AG10803 (cell line): ENCODE measurements around the gene NUDT16L1.

Source experiments
- DNase-seq: peaks from one replicate; pipeline ENCODE4 v3.0.0; 2010; ENCODE audit warnings: low read depth
- H3K4me3 ChIP-seq: 2 replicates; pipeline ENCODE4 v1.5.1; 2011; ENCODE audit warnings: mild to moderate bottlenecking, low read length, control low read depth
- CTCF ChIP-seq: conservative IDR thresholded peaks from 2 replicates; pipeline ENCODE4 v1.5.1; 2011; ENCODE audit warnings: mild to moderate bottlenecking, low read length, control low read depth, inconsistent platforms

NUDT16L1 gene

DNA sequence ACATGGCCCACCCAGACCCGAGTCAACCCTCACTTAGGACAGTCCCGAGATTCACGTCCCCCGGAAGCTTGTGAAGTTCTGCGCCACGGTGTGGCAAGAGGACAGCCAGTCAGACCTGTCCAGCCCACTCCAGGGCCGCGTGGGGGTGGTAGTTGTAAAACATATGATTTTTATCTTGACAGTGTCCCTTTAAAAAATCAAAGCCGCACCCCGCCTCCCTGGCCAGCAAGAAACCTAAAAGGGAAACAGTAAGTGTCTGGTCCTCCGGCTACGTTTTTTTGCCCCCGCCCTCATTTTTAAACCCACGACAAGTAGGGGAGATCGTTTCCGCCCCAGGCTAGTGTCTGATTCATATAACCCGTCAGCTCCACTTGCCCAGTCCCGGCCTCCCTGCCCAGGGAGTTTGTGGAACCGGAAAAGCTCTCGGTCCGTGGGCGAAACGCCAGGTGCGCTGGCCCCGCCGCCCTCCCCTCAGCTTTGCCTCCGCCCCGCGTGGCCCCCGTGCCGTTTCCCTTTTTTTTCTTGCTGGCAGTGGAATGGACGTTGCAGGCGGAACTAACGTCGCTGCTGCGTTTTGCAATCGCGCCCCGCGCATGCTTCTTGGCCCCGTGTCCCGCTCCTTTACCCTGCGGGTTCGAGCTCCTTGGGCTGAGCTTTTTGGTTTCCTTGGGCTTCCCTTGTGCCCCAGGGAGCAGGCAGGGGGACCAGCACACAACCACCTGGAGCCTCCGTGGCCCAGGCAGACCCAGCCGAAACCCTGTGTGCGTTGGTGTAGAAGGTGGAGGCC is 13.3 kb upstream of the NUDT16L1 start:
- DNase-seq: no peak
- no peak for TF ChIP-seq CTCF
- H3K4me3 ChIP-seq: no peak overlapping the region

GRCh38 chr16:4680673-4681470 is 12.5 kb upstream of the NUDT16L1 start:
- H3K4me3 ChIP-seq: no peak overlapping the region
- DNase-seq: no peak
- no peak for TF ChIP-seq CTCF

- no peak for DNase-seq
- H3K4me3 ChIP-seq: no peak overlapping the region
Measured at GRCh38 chr16:4681471-4682083, 11.8 kb upstream of the NUDT16L1 start.

GRCh38 chr16:4682084-4682591 is 11.2 kb upstream of the NUDT16L1 start:
- no peak for TF ChIP-seq CTCF
- no peak overlapping the region for H3K4me3 ChIP-seq
- no peak for DNase-seq

More at GRCh38 chr16:4681471-4682083, 11.8 kb upstream of the NUDT16L1 start:
- no peak for TF ChIP-seq CTCF

DNA sequence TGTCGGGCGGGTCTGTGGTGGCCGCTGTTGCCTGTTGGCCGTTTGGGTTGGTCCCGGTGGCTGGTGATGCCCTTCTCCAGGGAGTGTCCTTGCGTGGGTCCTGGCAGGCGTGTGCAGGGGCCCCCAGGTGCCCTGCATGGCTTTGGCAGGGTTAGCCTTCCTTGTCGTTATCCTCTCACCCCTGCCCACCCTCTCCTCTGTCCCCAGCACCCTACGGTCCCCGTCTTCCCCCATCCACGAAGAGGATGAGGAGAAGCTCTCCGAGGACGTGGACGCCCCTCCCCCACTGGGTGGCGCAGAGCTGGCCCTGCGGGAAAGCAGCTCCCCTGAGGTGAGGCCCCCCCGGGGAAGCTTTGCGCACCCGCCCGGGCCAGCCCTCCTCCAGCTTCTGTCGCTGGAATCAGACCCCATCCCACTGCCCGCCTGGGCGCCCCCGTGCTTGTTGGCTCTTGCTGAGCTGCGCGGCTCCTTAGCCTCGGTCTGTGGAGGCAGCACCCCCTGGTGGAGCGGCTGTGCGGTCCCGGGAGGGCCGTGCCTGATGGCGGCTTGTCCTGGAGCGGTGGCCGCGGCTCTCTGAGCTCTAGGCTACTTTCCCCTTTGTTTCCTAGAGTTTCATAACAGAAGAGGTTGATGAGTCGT is 10.6 kb upstream of the NUDT16L1 start:
- DNase-seq: no peak
- no peak for TF ChIP-seq CTCF
- H3K4me3 ChIP-seq: no peak overlapping the region

- no peak for TF ChIP-seq CTCF
- DNase-seq: no peak
- H3K4me3 ChIP-seq: no peak overlapping the region
Measured at GRCh38 chr16:4683255-4684057, 9.9 kb upstream of the NUDT16L1 start.
